Progenitor cell of endocrine pancreas (in vitro differentiated cells): Measurements from ENCODE around the gene PAEP. TPM values are rescaled to one million over a fixed set of nuclear protein-coding genes. Genes with fewer than 3 reads are reported as not detected.

Experiments used
- DNase-seq: peaks from one replicate; pipeline ENCODE4 v3.0.0; 2021; ENCODE audit warnings: low spot score; ENCODE audit not compliant: unreplicated experiment
- H3K27ac Mint-ChIP-seq: 2 replicates; pipeline ENCODE4 v1.8.0; 2021; ENCODE audit warnings: mild to moderate bottlenecking, moderate library complexity, mixed read lengths
- H3K27me3 Mint-ChIP-seq: 2 replicates; pipeline ENCODE4 v1.8.0; 2021; ENCODE audit warnings: mixed read lengths
- H3K36me3 Mint-ChIP-seq: 2 replicates; pipeline ENCODE4 v1.8.0; 2022; ENCODE audit warnings: mixed read lengths; ENCODE audit not compliant: insufficient read depth
- H3K4me1 Mint-ChIP-seq: 2 replicates; pipeline ENCODE4 v1.8.0; 2021; ENCODE audit warnings: low read depth, mixed read lengths
- H3K4me3 Mint-ChIP-seq: 2 replicates; pipeline ENCODE4 v1.8.0; 2021; ENCODE audit warnings: low read depth, mild to moderate bottlenecking, moderate library complexity, mixed read lengths
- H3K9me3 Mint-ChIP-seq: 2 replicates; pipeline ENCODE4 v1.8.0; 2021; ENCODE audit warnings: low read depth, mixed read lengths
- CTCF ChIP-seq: fragments of 200-600 bp; sonication (generic); IDR thresholded peaks from one replicate; pipeline ENCODE4 v1.5.0; 2021; ENCODE audit warnings: antibody characterized with exemption, mild to moderate bottlenecking; ENCODE audit not compliant: unreplicated experiment
- total RNA-seq: library from RNA; stranded (reverse); gene quantifications from 2 replicates; pipeline ENCODE4 v1.2.1, GENCODE V29; 2021

The PAEP gene
- total RNA-seq, 1 donor from 2014 or later = not detected

- H3K36me3 Mint-ChIP-seq = no peaks in the 10 kb centered on the region
- no peak for TF ChIP-seq CTCF
- no peaks in the 10 kb centered on the region for H3K4me1 Mint-ChIP-seq
- no peak overlapping the region for H3K27ac Mint-ChIP-seq
- H3K9me3 Mint-ChIP-seq = peaks cover 1% of the 10 kb centered on the region
- no peak for DNase-seq
- H3K27me3 Mint-ChIP-seq = peaks cover 7% of the 10 kb centered on the region
- H3K4me3 Mint-ChIP-seq = no peak overlapping the region
These were observed 28.3 kb downstream of the PAEP start for GRCh38 chr9:135589596-135590485.

- no peak overlapping the region for H3K27ac Mint-ChIP-seq
- no peaks in the 10 kb centered on the region for H3K4me1 Mint-ChIP-seq
- DNase-seq = no peak
- no peak overlapping the region for H3K4me3 Mint-ChIP-seq
- H3K27me3 Mint-ChIP-seq = peaks cover 7% of the 10 kb centered on the region
- no peaks in the 10 kb centered on the region for H3K36me3 Mint-ChIP-seq
- peaks cover 6% of the 10 kb centered on the region for H3K9me3 Mint-ChIP-seq
- TF ChIP-seq CTCF = no peak
These were observed 29.0 kb downstream of the PAEP start for GRCh38 chr9:135590486-135591079.

GRCh38 chr9:135591506-135592330, 30.2 kb downstream of the PAEP start:
- Mint-ChIP-seq H3K4me3 (no peak overlapping the region), H3K36me3 (no peaks in the 10 kb centered on the region), H3K27ac (no peak overlapping the region), H3K9me3 (peaks cover 8% of the 10 kb centered on the region), H3K4me1 (peaks cover 7% of the 10 kb centered on the region), H3K27me3 (peaks cover 7% of the 10 kb centered on the region)
- DNase-seq = no peak
- no peak for TF ChIP-seq CTCF

- Mint-ChIP-seq H3K27ac (no peak overlapping the region), H3K4me3 (no peak overlapping the region), H3K9me3 (peaks cover 8% of the 10 kb centered on the region), H3K27me3 (peaks cover 9% of the 10 kb centered on the region), H3K4me1 (peaks cover 7% of the 10 kb centered on the region), H3K36me3 (no peaks in the 10 kb centered on the region)
- no peak for TF ChIP-seq CTCF
- no peak for DNase-seq
These were observed 30.7 kb downstream of the PAEP start for GRCh38 chr9:135592331-135592590.

- peaks cover 9% of the 10 kb centered on the region for H3K27me3 Mint-ChIP-seq
- peaks cover 8% of the 10 kb centered on the region for H3K9me3 Mint-ChIP-seq
- no peak overlapping the region for H3K27ac Mint-ChIP-seq
- peaks cover 7% of the 10 kb centered on the region for H3K4me1 Mint-ChIP-seq
- H3K36me3 Mint-ChIP-seq = no peaks in the 10 kb centered on the region
- TF ChIP-seq CTCF = no peak
- no peak for DNase-seq
- H3K4me3 Mint-ChIP-seq = no peak overlapping the region
These were observed 31.1 kb downstream of the PAEP start for GRCh38 chr9:135592625-135593024.
